GM23338 (cell line): ENCODE measurements around the gene TNC. TPM values are rescaled to one million over a fixed set of nuclear protein-coding genes. Genes with fewer than 3 reads are reported as not detected.

Experiments
- ATAC-seq: fragments of 200-7000 bp; cut with Tn5 transposase; 3 replicates; pipeline ENCODE4 v1.9.1; 2020
- DNase-seq: peaks from one replicate; pipeline ENCODE4 v3.0.0-alpha.2; 2015; ENCODE audit warnings: low spot score
- H2AFZ ChIP-seq: fragments of 200-600 bp; sonication (generic); 2 replicates; pipeline ENCODE4 v1.8.0; 2016; ENCODE audit warnings: antibody characterized with exemption, mild to moderate bottlenecking, moderate library complexity
- H3F3A ChIP-seq: fragments of 200-600 bp; sonication (generic); replicated peaks from 2 replicates; pipeline ENCODE4 v1.8.0; 2017; ENCODE audit warnings: antibody characterized with exemption, mixed run types, low read depth
- H3K27ac ChIP-seq: fragments of 200-600 bp; sonication (generic); 2 replicates; pipeline ENCODE4 v1.6.1; 2016; ENCODE audit warnings: low read depth
- H3K27me3 ChIP-seq: fragments of 200-600 bp; sonication (generic); 2 replicates; pipeline ENCODE4 v1.8.0; 2016; ENCODE audit warnings: mild to moderate bottlenecking, mixed run types, moderate library complexity; ENCODE audit not compliant: insufficient read depth
- H3K36me3 ChIP-seq: fragments of 200-600 bp; sonication (generic); 2 replicates; pipeline ENCODE4 v1.8.0; 2016; ENCODE audit warnings: mild to moderate bottlenecking; ENCODE audit not compliant: insufficient read depth
- H3K4me1 ChIP-seq: fragments of 200-600 bp; sonication (generic); 2 replicates; pipeline ENCODE4 v1.8.0; 2016; ENCODE audit warnings: mild to moderate bottlenecking, moderate library complexity; ENCODE audit not compliant: insufficient read depth
- H3K4me2 ChIP-seq: fragments of 200-600 bp; sonication (generic); 2 replicates; pipeline ENCODE4 v1.7.1; 2017; ENCODE audit warnings: mixed run types
- H3K4me3 ChIP-seq: fragments of 200-600 bp; sonication (generic); 2 replicates; pipeline ENCODE4 v1.6.1; 2016; ENCODE audit warnings: mixed run types
- H3K79me2 ChIP-seq: fragments of 200-600 bp; sonication (generic); replicated peaks from 2 replicates; pipeline ENCODE4 v1.8.0; 2017; ENCODE audit warnings: mild to moderate bottlenecking; ENCODE audit not compliant: insufficient read depth
- H3K9me2 ChIP-seq: fragments of 200-600 bp; sonication (generic); 2 replicates; pipeline ENCODE4 v1.8.0; 2017; ENCODE audit not compliant: insufficient read depth
- H4K20me1 ChIP-seq: fragments of 200-600 bp; sonication (generic); replicated peaks from 2 replicates; pipeline ENCODE4 v1.8.0; 2017; ENCODE audit warnings: mild to moderate bottlenecking; ENCODE audit not compliant: insufficient read depth
- H3K27ac Mint-ChIP-seq: 2 replicates; pipeline ENCODE4 v1.8.0; 2020; ENCODE audit warnings: inconsistent platforms, mild to moderate bottlenecking, moderate library complexity, mixed read lengths
- H3K27me3 Mint-ChIP-seq: 3 replicates; pipeline ENCODE4 v1.8.0; 2022; ENCODE audit warnings: low read depth, mild to moderate bottlenecking, moderate library complexity, mixed read lengths, inconsistent platforms; ENCODE audit not compliant: insufficient read depth, poor library complexity
- H3K36me3 Mint-ChIP-seq: 3 replicates; pipeline ENCODE4 v1.8.0; 2021; ENCODE audit warnings: low read depth, mild to moderate bottlenecking, inconsistent platforms, moderate library complexity, mixed read lengths
- H3K4me1 Mint-ChIP-seq: 3 replicates; pipeline ENCODE4 v1.8.0; 2020; ENCODE audit warnings: mild to moderate bottlenecking, inconsistent platforms, mixed read lengths
- H3K4me3 Mint-ChIP-seq: 3 replicates; pipeline ENCODE4 v1.8.0; 2021; ENCODE audit warnings: moderate library complexity, mild to moderate bottlenecking, inconsistent platforms, mixed read lengths
- H3K9me3 Mint-ChIP-seq: 3 replicates; pipeline ENCODE4 v1.8.0; 2020; ENCODE audit warnings: moderate library complexity, mild to moderate bottlenecking, inconsistent platforms, mixed read lengths
- CREB1 ChIP-seq: fragments of 250-450 bp; sonication (Bioruptor Pico); IDR thresholded peaks from 2 replicates; pipeline ENCODE4 v1.5.0; 2020; ENCODE audit warnings: low read depth, mild to moderate bottlenecking, moderate library complexity
- EZH2 ChIP-seq: fragments of 200-600 bp; sonication (generic); IDR thresholded peaks from one replicate; pipeline ENCODE4 v1.8.0; 2017; ENCODE audit warnings: antibody characterized with exemption, mild to moderate bottlenecking, low read depth; ENCODE audit not compliant: unreplicated experiment
- EZH2phosphoT487 ChIP-seq: fragments of 200-600 bp; sonication (generic); IDR thresholded peaks from one replicate; pipeline ENCODE4 v1.8.1; 2018; ENCODE audit warnings: antibody characterized with exemption; ENCODE audit not compliant: unreplicated experiment
- JUNB ChIP-seq: IDR thresholded peaks from one replicate; pipeline ENCODE4 v1.6.1; 2016; ENCODE audit warnings: antibody characterized with exemption; ENCODE audit not compliant: unreplicated experiment
- NANOG ChIP-seq: IDR thresholded peaks from 2 replicates; pipeline ENCODE4 v1.6.1; 2016; ENCODE audit warnings: antibody characterized with exemption, borderline replicate concordance
- POLR2AphosphoS5 ChIP-seq: IDR thresholded peaks from 2 replicates; pipeline ENCODE4 v1.6.1; 2016; ENCODE audit warnings: antibody characterized with exemption, low read depth
- STAT1 ChIP-seq: IDR thresholded peaks from one replicate; pipeline ENCODE4 v1.6.1; 2016; ENCODE audit warnings: antibody characterized with exemption; ENCODE audit not compliant: unreplicated experiment
- ZNF114 ChIP-seq: fragments of 250-450 bp; sonication (Bioruptor Pico); IDR thresholded peaks from 2 replicates; pipeline ENCODE4 v1.5.0; 2020; ENCODE audit warnings: mild to moderate bottlenecking, moderate library complexity
- ZNF331 ChIP-seq: fragments of 250-450 bp; sonication (Bioruptor Pico); IDR thresholded peaks from 2 replicates; pipeline ENCODE4 v1.5.0; 2020; ENCODE audit warnings: low read depth, mild to moderate bottlenecking, moderate library complexity
- polyA plus RNA-seq: library from polyadenylated mRNA; unstranded; fragments of >200 nt; fragmentation: Nextera tagmentation; extraction: Ambion mirVana; gene quantifications from 2 replicates; pipeline ENCODE4 v1.2.1, GENCODE V29; 2016
- total RNA-seq: library from RNA; depleted of rRNA; stranded (reverse); fragments of >200 nt; shearing (Covaris generic); gene quantifications from 2 replicates; pipeline ENCODE4 v1.2.3, GENCODE V29; 2014
- TF ChIP-seq, protein P1 (sequence below): IDR thresholded peaks from one replicate; pipeline ENCODE4 v1.6.1; 2018; ENCODE audit warnings: antibody characterized with exemption; ENCODE audit not compliant: unreplicated experiment
- TF ChIP-seq, protein P2 (sequence below): IDR thresholded peaks from 2 replicates; pipeline ENCODE4 v1.6.1; 2016; ENCODE audit warnings: antibody characterized with exemption

The TNC gene
- total and polyA plus RNA-seq, 2 experiments from 2014 or later = 0.89 to 2.7 TPM

DNA sequence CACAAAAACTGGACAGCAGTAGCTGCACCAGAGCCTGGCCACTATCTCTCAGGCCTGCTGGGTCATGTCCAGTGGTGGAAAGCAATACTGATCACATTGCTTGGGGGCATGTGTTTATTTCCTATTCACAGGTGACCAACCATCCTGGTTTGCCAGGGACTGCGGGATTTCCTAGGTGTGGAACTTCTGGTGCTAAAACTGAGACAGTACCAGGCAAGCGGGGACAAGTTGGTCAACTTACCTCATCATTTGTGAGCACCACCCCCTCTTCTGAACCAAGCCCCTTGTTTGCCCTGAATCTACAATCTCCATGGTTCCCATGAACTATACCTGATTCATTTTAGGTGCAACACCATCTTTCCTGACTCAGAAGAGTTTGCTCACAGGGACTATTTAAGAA is 81.3 kb downstream of the TNC start:
- H3K27ac Mint-ChIP-seq = no peak overlapping the region
- no peaks in the 10 kb centered on the region for H3K9me3 Mint-ChIP-seq
- TF ChIP-seq JUNB = no peak
- TF ChIP-seq CREB1 (CRISPR knock-in tag) = no peak
- H4K20me1 ChIP-seq = no peaks in the 10 kb centered on the region
- H3K27ac ChIP-seq = no peak overlapping the region
- no peak for ATAC-seq
- no peak for DNase-seq
- no peaks in the 10 kb centered on the region for H3K27me3 ChIP-seq
- no peaks in the 10 kb centered on the region for H3K36me3 ChIP-seq
- H2AFZ ChIP-seq = no peak overlapping the region
- H3K4me3 Mint-ChIP-seq = no peak overlapping the region
- H3F3A ChIP-seq = no peaks in the 10 kb centered on the region
- no peaks in the 10 kb centered on the region for H3K9me2 ChIP-seq
- H3K36me3 Mint-ChIP-seq = no peaks in the 10 kb centered on the region
- H3K4me3 ChIP-seq = no peak overlapping the region
- H3K4me2 ChIP-seq = no peak overlapping the region
- H3K4me1 ChIP-seq = no peaks in the 10 kb centered on the region
- H3K4me1 Mint-ChIP-seq = no peaks in the 10 kb centered on the region; the same call in 2 of the 3 replicates
- H3K79me2 ChIP-seq = no peaks in the 10 kb centered on the region
- H3K27me3 Mint-ChIP-seq = peaks cover 3% of the 10 kb centered on the region

DNA sequence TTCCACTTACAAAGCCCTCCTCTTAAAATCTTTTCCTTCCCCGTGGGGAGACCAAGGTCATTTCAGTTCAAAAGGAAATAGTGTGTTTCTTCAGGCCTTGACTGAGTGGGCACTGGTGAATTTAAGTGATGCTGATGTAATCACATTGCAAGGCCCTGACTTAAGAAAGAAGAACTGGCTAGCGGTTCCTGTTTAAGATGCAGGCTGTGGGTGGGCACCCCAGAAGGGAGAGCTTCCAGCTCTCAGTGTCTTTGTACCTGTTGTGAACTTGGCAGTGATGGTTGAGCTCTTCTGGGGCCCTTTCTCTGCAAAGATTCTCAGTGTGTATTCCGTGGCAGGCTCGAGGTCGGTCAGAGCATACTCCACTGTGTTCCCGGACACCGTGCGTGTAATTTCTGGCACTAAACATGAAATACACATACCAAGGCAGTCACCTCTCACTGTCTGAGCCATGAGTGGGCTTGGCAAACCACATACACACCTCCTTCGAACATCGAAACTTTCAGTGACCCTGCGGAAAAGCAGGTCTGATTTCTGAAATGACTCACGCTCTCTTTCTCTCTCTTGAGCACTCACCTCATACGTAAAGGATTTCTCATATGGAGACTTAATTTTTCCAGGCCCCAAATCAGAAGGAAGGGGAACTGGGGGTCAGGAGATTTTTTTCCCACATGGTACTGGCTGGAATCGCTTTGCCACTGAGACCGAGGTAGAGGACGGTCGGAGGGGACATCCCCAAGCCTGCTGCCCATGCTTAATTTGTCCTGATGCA is 81.9 kb downstream of the TNC start:
- Histone ChIP-seq H2AFZ (no peak overlapping the region), H4K20me1 (no peaks in the 10 kb centered on the region), H3K4me1 (no peaks in the 10 kb centered on the region), H3K36me3 (no peaks in the 10 kb centered on the region), H3K9me2 (no peaks in the 10 kb centered on the region; the same call in 1 of the 2 replicates), H3K4me2 (no peak overlapping the region), H3K4me3 (no peak overlapping the region), H3K79me2 (no peaks in the 10 kb centered on the region), H3K27me3 (no peaks in the 10 kb centered on the region), H3K27ac (no peak overlapping the region), H3F3A (no peaks in the 10 kb centered on the region)
- DNase-seq (peak; percentile 5), ATAC-seq (no peak)
- Mint-ChIP-seq H3K4me1 (no peaks in the 10 kb centered on the region; the same call in 2 of the 3 replicates), H3K27ac (no peak overlapping the region), H3K9me3 (no peaks in the 10 kb centered on the region), H3K27me3 (peaks cover 3% of the 10 kb centered on the region), H3K36me3 (no peaks in the 10 kb centered on the region), H3K4me3 (no peak overlapping the region)
- no peak for TF ChIP-seq STAT1
- TF ChIP-seq, protein P1, sequence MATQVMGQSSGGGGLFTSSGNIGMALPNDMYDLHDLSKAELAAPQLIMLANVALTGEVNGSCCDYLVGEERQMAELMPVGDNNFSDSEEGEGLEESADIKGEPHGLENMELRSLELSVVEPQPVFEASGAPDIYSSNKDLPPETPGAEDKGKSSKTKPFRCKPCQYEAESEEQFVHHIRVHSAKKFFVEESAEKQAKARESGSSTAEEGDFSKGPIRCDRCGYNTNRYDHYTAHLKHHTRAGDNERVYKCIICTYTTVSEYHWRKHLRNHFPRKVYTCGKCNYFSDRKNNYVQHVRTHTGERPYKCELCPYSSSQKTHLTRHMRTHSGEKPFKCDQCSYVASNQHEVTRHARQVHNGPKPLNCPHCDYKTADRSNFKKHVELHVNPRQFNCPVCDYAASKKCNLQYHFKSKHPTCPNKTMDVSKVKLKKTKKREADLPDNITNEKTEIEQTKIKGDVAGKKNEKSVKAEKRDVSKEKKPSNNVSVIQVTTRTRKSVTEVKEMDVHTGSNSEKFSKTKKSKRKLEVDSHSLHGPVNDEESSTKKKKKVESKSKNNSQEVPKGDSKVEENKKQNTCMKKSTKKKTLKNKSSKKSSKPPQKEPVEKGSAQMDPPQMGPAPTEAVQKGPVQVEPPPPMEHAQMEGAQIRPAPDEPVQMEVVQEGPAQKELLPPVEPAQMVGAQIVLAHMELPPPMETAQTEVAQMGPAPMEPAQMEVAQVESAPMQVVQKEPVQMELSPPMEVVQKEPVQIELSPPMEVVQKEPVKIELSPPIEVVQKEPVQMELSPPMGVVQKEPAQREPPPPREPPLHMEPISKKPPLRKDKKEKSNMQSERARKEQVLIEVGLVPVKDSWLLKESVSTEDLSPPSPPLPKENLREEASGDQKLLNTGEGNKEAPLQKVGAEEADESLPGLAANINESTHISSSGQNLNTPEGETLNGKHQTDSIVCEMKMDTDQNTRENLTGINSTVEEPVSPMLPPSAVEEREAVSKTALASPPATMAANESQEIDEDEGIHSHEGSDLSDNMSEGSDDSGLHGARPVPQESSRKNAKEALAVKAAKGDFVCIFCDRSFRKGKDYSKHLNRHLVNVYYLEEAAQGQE = no peak
- TF ChIP-seq EZH2 = no peak
- TF ChIP-seq ZNF331 (CRISPR knock-in tag) = no peak
- TF ChIP-seq CREB1 (CRISPR knock-in tag) = no peak
- TF ChIP-seq, protein P2, sequence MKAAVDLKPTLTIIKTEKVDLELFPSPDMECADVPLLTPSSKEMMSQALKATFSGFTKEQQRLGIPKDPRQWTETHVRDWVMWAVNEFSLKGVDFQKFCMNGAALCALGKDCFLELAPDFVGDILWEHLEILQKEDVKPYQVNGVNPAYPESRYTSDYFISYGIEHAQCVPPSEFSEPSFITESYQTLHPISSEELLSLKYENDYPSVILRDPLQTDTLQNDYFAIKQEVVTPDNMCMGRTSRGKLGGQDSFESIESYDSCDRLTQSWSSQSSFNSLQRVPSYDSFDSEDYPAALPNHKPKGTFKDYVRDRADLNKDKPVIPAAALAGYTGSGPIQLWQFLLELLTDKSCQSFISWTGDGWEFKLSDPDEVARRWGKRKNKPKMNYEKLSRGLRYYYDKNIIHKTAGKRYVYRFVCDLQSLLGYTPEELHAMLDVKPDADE = no peak
- TF ChIP-seq ZNF114 = no peak
- TF ChIP-seq NANOG = no peak
- TF ChIP-seq POLR2AphosphoS5 = no peak
- no peak for TF ChIP-seq EZH2phosphoT487
